ENCODE measurements around the gene SLC17A7. TPM values are rescaled to one million over a fixed set of nuclear protein-coding genes. Genes with fewer than 3 reads are reported as not detected.

SLC17A7 gene
- total and polyA plus RNA-seq, 9 of the 15 experiments (the other 6 are each of a cell fraction or from before 2014, with no cell fraction given) = 1.1 to 15.7 (median 2.4) TPM

- no peaks in the 10 kb centered on the region for H3K9me1 ChIP-seq (ENCODE audit: control insufficient read depth, insufficient read depth, low read length)
- TF ChIP-seq, protein P1, sequence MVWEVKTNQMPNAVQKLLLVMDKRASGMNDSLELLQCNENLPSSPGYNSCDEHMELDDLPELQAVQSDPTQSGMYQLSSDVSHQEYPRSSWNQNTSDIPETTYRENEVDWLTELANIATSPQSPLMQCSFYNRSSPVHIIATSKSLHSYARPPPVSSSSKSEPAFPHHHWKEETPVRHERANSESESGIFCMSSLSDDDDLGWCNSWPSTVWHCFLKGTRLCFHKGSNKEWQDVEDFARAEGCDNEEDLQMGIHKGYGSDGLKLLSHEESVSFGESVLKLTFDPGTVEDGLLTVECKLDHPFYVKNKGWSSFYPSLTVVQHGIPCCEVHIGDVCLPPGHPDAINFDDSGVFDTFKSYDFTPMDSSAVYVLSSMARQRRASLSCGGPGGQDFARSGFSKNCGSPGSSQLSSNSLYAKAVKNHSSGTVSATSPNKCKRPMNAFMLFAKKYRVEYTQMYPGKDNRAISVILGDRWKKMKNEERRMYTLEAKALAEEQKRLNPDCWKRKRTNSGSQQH (CRISPR knock-in tag; IDR thresholded peaks at IDR 0.05) = no peak
- TF ChIP-seq TRIM24 (IDR thresholded peaks at IDR 0.05) (0 out of 4 replicates have a peak, but pooled peaks of 1 of the 2 experiments have one; percentile 15), IFI16 (CRISPR knock-in tag; IDR thresholded peaks at IDR 0.05) (no peak), TRIM28 (IDR thresholded peaks at IDR 0.05) (peak; percentile 62; the same call in 1 of the 2 replicates), CBX3 (IDR thresholded peaks at IDR 0.05; ENCODE audit: borderline replicate concordance in 1 of 2, low read length in 2 of 2) (peak in 1 of 2 experiments; percentile 46; a peak in 1 of 3 replicates), ZHX1 (conservative IDR thresholded peaks at IDR 0.05; ENCODE audit: low read length) (no peak), ZNF766 (CRISPR knock-in tag; conservative IDR thresholded peaks at IDR 0.05) (no peak)
- no peaks in the 10 kb centered on the region for H4K20me1 ChIP-seq (replicated peaks; ENCODE audit: control insufficient read depth, insufficient read depth, low read length)
- H3K27ac ChIP-seq (ENCODE audit: extremely low read depth, low read depth, low read length) = no peak overlapping the region
- POLR2A ChIA-PET = interaction anchor here (0.6 kb wide), 1 partner anchor 46 kb away, joined by 3 read pairs; no protein-coding TSS in a partner anchor
- H3K9ac ChIP-seq (ENCODE audit: insufficient read depth in 1 of 2, low read depth in 2 of 2, low read length in 2 of 2) = no peak overlapping the region
- 44% methylated on average over 5 of the region's 5 CpGs for WGBS (ENCODE audit: insufficient coverage, low coverage, missing lambda C conversion rate)
- DNase-seq (ENCODE audit: extremely low read depth in 1 of 4, low spot score in 3 of 4) (no peak), ATAC-seq (no peak), FAIRE-seq (no peak)
- intact Hi-C loops (cut with micrococcal nuclease) (no loop called here), in situ Hi-C loops (cut with MboI) (no loop called here)
- no peaks in the 10 kb centered on the region for H3K79me2 ChIP-seq (ENCODE audit: control insufficient read depth, insufficient read depth, low read length)
- no peaks in the 10 kb centered on the region for H3K36me3 ChIP-seq (ENCODE audit: control insufficient read depth, insufficient read depth, low read length)
- peaks cover 0 to 2% of the 10 kb centered on the region in 2 experiments; a peak in 2 of 5 replicates for H3K4me1 ChIP-seq (replicated peaks in 1 of 2; ENCODE audit: control insufficient read depth in 2 of 2, insufficient read depth in 2 of 2, low read length in 2 of 2)
- H3K9me3 ChIP-seq (replicated peaks; ENCODE audit: control insufficient read depth, insufficient read depth, low read depth, low read length) = peaks cover 6% of the 10 kb centered on the region
- BruUV-seq (replicated peaks) = no TSS peak
- no peak overlapping the region for H3K4me2 ChIP-seq (ENCODE audit: insufficient read depth, low read length)
- CTCF ChIA-PET (ENCODE audit: low intra/inter-chr PET ratio) = no interaction called here
- no peak overlapping the region for H3K4me3 ChIP-seq
- no peaks in the 10 kb centered on the region for H3K27me3 ChIP-seq (ENCODE audit: control insufficient read depth in 2 of 2, insufficient read depth in 2 of 2, low read length in 2 of 2)
- H2AFZ ChIP-seq (ENCODE audit: low read depth, low read length) = no peak overlapping the region
These were observed 58.7 kb downstream of the SLC17A7 start for GRCh38 chr19:49382639-49383038.
